Thoracic aorta endothelial cell (primary cell): ENCODE measurements around the gene H2AZ1. TPM values are rescaled to one million over a fixed set of nuclear protein-coding genes. Genes with fewer than 3 reads are reported as not detected.

ENCODE experiments used
- total RNA-seq: library from RNA; depleted of rRNA; stranded (reverse); fragments of >200 nt; gene quantifications from 2 replicates; pipeline ENCODE4 v1.2.3, GENCODE V29; 2012

H2AZ1 gene
- total RNA-seq = 509 and 644 TPM in 2 replicates

DNA sequence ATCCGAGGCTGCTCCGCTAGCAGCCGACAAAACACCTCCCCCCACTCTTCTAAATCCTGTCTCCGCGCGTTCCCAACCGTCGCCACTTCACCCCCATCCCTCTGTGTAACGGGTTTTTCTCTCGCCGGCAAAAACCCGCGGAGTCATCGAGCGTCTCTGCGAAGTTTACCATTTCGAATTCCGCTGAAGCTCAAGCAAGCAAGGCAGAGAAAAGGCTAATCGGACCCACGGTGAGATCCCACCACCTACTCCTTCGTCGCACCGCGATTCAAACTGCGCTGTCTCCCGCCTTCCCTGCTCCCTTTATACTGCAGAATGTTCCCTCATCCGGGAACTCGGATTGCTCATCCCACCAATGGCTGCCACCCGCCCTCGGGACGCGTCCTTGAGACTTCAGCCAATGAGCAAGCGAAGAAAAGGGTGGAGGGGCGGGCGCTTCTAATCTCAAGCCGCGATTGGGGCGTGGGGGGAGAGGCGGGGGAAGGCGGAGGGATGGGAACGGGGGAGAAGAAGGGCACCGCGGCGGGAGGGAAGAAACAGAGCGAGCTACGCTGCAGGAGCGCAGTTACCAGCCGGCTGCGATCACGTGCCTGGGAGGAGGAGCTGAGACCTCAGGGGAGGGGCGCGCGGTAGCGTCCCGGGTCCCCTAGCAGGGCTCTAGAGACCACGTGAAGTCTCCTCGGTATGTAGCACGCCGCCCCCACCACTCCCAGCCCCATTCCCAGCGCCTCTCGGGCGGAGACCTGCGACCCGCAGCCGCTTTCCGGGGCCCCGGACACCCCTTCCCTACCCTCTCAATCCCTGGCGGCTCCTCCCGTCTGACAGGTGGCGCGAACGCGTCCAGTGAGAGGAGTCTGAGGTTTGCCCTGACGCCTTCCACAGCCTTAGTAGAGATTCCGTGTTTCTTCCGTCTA, at the start of gene H2AZ1:
Gene H2AZ1 (minus strand): TSS at position 277 of the 914 bp plus-strand sequence. CDS start 105 bp downstream, at position 172.

DNA sequence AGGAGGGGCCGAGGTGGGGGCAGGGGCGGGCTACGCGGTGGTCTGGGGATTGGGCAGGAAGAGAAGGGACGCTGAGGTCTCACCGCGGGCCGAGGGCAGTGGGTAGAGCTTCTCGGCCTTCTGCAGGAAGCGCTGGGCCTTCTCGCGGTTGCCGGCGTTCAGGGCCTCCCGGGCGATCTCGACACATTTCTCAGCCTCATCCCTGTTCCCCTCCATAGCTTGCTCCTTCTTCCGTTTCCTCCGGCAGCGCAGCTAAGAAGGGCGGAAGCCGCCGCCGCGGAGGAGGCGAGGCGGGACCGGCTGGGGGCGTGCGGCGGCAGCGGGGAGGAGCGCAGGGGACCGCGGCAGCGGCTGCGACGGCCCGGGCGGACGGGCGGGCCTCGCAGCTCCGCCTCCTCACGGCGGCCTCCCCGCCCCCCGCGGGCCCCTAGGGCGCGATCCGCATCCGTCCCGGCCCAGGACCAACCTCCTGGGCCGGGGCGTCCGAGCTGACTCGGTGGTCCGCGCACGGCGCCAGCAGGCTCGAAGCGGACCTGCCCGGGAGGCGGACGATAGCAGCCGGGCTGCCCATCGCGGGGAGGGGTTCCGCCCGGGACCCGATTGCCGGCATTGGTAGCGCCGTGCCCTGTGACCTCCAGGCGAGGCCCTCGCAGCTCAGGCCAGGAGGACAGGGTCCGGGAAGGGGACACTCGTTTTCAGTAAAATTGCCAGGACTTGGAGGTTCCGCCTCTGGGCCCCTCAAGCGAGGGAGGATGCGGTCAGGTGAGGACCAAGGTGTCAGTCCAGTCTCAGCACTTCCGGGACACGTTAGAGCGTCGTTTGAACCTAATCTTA, 3.5 kb downstream of the H2AZ1 start, which contains the start of gene DNAJB14:
Gene DNAJB14 (minus strand): TSS at position 263 of the 834 bp plus-strand sequence. CDS start 47 bp downstream, at position 216.

Other genes starting within 250 kb of the H2AZ1 start
- not detected in 2 replicates for gene DAPP1, start 133.4 kb downstream of the H2AZ1 start, total RNA-seq
- gene LAMTOR3, start 55.8 kb downstream of the H2AZ1 start, total RNA-seq = 39.8 and 45.9 TPM in 2 replicates
- 62.2 and 65.0 TPM in 2 replicates for gene DNAJB14, start 3.7 kb downstream of the H2AZ1 start, total RNA-seq
- gene DDIT4L, start 240.2 kb upstream of the H2AZ1 start, total RNA-seq = 17.0 and 31.8 TPM in 2 replicates